HG03457 (cell line): ENCODE measurements around the gene MAPK1.
A peak's percentile ranks its signal among the peaks of the same experiment; 100 is the strongest.
"Not testable (repeated sequence)": the region's sequence is repeated elsewhere in the genome, so short reads cannot be mapped to it uniquely, and the experiment has no call there.

Source experiments
- ATAC-seq: cut with Tn5 transposase; IDR thresholded peaks from one replicate; pipeline ENCODE4 v1.9.1; 2021; ENCODE audit warnings: moderate number of reproducible peaks; ENCODE audit not compliant: unreplicated experiment

Gene MAPK1

DNA sequence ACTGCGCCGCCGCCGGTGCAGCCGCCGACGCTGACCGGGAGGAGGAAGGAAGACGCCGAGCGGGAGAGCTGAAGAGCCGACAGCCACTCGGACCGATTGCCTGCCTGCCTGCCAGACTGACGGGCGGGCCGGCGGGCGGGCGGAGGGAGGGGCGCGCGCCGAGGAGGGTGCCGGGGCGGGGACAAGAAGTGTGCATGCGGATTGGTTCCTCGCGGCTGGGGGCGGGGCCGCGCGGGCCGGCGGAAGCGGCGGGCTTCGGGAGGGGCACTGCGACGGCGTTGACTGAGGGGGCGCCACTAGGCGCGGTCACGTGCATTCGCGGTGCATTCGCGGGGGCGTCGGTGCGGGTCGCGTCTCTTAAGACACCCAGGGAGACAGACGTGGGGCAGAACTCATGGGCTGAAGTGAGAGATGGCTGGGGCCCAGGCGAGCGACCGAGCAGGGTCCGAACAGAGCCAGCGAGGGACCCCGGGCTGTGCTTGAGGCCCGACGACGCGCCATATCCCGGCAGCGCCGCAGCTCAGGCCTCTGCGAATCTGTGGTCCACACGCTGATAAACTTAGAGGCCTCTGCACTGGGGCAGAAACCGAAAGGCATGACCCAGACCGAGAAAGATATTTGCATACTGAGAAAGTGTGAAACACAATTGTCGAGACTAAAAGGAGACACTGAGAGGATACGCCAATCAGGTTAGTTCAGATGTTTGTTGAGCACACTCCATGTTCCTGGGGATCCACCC lies at the start of gene MAPK1:
TSS of gene MAPK1 (minus strand) at position 118 of the 739 bp plus-strand sequence. CDS start 205 bp downstream, outside the sequence.
- ATAC-seq, result peak; percentile 67

DNA sequence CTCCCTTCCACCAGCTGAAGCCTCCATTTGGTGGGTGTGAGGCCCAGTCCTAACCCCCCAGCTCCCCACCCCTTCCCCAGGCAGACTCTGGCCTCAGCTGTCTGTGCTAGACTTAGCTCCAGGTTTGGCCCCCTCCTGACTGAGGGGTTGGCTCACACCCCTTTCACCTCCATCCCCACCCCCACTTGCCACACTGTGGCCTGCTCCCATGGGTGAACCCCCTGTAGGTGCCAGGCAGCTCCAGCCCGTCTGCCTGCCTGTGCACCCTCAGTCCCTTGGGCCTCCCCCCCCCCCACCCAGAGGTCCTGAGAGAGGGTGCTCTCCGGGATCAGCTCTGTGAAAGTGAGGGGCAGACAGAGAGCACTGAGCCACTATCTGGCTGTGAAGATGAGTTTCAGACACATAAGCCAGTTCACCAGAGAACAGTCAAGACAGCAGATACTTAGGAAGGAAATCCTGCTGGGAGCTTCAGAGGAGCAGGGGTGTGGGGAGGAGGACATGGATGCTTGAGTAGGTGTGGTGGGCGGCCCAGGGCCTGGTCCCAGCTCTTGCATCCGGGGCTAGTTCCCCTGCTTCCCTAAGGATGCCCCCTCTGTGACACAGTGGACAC lies 49.0 kb upstream of the MAPK1 start:
- no peak for ATAC-seq

DNA sequence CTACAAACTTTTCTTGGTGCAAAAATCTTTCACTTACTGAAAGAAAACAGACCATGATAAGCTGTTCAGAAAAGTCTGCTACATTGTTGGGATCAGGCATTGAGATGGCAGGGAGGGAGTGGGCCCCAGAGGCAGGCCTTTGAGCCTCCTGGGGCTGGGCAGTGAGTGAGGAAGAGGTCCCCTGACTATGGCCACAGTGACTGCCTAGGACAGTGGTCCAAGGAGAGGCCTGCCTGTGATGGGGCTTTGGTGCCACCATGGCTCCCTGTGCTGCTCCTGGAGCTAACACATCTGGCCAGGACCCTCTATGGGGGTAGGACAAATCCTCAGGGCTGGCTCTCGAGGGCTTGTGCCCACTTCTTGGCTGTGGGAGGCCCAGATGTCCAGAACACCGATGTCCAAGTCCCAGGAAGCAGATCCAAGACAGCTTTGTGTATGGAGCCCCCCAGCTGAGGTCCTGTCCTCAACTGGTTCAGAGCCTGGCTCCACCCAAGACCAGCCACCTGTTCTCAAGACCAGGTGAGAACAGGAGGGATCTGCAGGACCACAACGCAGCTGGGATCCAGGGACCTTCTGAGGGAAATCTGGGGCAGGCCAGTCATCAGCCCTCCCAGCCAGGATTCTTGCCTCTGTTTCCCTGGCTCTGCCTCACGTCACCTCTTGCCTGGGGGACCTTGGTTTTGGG lies 48.3 kb upstream of the MAPK1 start:
- no peak for ATAC-seq

DNA sequence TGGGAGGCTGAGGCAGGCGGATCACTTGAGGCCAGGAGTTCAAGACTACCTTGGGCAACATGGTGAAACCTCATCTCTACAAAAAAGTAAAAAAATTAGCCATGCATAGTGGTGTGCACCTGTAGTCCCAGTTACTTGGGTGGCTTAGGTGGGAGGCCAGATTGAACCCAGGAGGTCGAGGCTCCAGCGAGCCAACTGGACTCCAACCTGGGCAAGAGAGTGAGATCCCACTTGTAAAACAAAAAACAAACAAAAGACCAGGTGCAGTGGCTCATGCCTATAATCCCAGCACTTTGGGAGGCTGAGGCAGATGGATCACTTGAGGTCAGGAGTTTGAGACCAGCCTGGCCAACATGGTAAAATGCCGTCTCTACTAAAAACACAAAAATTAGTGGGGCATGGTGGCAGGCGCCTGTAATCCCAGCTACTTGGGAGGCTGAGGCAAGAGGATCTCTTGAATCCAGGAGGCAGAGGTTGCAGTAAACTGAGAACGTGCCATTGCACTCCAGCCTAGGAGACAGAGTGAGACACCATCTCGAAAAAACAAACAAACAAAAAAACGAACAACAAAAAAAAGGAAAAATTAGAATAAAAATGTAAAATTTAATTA lies 46.7 kb upstream of the MAPK1 start:
- ATAC-seq, result not testable (repeated sequence)

DNA sequence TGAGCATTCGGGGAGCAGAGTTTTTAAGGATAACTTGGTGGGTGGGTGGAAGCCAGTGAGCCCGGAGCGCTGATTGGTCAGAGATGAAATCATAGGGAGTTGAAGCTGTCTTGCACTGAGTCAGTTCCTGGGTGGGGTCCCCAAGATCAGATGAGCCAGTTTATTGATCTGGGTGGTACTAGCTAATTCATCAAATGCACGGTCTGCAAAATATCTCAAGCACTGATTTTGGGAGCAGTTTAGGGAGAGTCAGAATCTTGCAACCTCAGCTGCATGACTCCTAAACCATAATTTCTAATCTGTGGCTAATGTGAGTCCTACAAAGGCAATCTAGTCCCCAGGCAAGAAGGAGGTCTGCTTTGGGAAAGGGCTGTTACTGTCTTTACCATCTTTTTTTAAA lies 42.9 kb upstream of the MAPK1 start:
- not testable (repeated sequence) for ATAC-seq

DNA sequence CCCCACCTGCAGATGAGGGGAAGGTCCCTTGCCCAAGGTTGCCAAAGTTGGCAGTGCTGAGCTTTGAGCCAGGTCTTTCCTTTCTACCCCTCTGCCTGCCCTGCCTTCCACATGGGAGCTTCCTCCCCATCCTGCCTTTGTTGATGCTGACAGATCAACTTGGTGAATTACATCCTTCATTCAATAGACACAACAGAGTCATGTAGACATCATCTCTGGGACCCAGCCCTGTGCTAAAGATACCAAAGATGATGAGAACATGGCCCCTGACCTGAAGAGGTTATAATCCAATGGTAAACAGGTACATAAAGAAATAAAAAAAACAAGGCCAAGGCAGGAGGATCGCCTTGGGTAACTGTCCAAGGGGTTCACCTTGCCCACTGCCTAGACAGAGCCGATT lies 42.4 kb upstream of the MAPK1 start:
- no peak for ATAC-seq

DNA sequence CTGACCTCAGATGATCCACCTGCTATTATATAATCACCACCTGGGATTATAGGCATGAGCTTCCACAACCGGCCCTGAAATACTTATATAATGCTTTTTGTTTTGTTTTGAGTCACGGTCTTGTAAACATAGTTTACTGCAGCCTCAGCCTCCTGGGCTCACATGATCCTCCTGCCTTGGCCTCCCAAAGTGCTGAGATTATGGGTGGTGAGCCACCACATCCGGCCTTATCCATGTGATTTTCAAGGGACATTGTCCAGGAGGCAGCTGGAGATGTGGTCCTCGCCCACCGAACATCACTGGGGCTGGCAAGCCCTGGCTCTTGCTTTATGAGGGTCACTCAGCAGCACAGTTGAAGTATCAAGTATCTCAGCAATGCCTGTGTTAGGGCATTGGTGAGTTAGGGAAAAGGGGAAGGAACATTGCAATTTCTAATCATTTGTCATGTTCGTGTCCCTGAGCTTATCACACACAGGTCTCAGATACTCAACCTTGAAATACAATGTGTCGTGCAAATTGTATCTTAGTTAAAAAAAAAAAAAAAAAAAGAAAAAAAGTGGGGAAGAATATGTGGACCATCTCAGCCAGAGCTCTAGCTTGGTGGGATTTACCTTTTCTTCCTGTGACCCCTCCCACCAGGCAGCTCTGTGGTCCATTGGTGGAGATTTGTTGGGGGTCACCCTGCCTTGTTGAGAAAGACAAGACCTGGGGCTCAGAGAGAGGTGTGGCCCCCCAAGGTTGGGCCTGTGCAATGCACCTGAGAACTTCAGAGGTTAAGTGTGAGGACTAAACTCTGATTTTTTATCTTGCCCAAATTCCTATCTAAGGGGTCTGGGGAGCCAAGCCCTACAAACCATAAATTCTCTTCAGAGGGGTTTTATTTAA lies 40.4 kb upstream of the MAPK1 start:
- ATAC-seq, result no peak

DNA sequence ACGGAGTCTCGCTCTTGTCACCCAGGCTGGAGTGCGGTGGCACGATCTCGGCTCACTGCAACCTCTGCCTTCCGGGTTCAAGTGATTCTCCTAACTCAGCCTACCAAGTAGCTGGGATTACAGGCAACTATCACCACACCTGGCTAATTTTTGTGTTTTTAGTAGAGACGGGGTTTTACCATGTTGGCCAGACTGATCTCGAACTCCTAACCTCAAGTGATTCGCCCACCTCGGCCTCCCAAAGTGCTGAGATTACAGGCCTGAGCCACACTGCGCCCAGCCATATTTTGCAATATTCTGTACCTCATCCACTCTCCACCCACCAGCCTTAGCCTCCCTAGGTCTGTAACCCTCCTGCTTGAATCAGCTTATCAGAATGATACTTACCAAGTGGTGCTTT lies 37.8 kb upstream of the MAPK1 start:
- not testable (repeated sequence) for ATAC-seq

DNA sequence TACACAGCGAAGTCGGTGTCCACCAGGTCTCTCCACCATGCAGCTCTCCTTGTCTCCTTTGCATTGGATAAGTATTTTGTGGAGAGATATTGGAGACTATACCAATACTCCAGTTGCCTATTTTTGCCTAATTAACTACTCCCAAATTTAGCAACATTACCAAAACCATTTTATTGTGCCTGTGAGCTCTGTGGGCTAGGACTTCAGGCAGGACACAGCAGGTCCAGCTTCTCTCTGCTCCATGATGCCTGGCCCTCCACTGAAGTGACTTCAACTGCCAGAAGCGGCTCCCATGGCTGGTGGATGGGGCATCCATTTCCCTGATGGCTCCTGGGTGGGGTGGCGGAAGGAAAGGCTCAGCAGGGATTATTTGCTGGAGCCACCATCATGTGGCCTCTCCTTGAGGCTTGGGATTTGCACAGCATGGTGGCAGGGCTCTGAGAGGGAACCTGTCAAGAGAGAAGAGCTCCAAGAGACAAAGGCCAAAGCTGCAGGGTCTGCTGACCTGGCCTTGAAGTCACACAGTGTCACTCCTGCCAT lies 36.9 kb upstream of the MAPK1 start:
- no peak for ATAC-seq

DNA sequence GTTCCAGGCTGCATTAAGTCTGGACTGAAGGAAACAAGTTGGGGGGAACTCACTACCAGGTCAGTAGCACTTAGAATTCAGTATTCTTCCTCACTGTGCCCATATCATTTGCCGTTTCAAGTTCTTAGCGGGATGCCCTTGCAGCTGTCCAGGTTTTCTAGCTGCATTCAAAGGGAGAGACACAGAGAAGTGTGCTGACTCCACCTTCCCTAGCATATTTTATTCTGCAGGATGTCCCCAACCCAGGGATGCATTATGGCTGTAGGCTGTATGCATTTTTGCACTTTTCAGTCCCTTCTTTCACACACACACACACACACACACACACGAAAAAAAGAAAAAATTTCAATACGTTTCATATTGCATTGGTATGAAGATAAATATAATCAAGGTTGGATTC lies 35.8 kb upstream of the MAPK1 start:
- no peak for ATAC-seq

DNA sequence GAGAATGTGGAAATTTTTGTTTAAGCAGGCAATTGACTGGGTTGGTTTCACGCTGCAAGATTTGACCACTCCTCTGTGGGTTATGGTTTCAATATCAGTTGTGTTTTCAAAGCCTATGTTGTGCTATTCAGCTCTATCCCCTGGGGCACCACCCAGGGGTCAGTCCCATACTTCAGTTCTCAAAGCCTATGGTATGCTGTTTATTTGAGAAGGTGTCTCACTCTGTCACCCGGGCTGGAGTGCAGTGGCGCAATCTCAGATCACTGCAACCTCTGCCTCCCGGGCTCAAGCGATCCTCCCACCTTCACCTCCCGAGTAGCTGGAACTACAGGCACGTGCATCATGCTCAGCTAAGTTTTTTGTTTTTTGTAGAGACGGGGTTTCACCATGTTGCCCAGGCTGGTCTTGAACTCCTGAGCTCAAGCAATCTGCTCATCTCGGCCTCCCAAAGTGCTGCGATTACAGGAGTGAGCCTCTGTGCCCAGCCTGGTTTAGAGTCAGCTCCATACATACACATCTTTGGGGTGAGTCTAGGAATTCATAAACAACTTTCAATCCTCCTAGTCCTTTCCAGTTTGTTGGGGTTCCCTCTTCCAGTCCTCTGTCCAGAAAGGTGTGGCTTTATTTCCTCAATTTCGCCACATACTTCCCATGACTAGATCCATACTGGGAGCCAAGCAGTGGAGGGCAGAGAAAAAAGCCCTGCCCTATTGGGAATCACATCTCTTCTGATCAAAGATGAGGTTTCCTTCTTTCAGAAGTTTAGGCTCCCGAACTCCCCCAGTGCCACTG lies 35.0 kb upstream of the MAPK1 start:
- ATAC-seq, result no peak

DNA sequence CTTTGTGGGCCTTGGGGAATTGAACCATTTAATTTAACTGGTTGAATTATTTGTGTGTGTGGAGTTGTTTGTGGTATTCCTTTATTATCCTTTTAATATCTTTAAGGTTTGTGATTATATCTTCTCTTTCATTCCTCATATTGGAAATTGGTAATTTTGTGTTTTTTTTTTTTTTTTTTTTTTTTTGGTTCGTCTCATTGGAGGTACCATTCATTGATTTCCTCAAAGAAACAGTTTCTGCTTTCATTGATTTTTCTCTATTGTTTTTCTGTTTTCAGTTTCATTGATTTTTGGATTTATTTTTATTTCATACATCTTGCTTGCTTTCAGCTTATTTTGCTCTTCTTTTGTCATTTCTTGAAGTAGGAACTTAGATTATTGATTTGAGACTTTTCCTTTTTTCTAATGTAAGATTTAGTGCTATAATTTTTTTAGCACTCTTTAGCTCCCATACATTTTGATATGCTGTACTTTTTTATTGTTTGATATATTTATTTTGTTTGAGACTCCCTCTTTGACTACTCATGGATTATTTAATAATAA lies 31.0 kb upstream of the MAPK1 start:
- no peak for ATAC-seq

DNA sequence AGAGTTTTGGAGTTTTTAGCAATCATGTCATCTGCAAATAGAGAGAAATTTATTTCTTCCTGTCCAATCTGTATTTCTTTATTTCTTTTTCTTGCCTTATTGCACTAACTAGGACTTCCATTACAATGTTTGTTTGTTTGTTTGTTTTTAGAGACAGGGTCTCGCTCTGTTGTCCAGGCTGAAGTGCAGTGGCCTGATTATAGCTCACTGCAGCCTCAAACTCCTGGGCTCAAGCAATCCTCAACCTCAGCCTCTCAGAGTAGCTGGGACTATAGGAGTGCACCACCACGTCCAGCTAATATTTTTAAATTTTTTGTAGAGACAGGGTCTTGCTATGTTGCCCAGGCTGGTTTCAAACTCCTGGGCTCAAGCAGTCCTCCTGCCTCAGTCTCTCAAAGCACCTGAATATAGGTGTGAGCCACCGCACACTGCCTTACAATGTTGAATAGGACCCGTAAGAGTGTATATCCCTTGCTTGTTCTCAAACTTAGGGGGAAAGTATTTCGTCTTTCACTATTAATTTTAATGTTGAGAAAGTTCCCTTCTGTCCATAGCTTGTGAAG lies 29.6 kb upstream of the MAPK1 start:
- ATAC-seq, result no peak

DNA sequence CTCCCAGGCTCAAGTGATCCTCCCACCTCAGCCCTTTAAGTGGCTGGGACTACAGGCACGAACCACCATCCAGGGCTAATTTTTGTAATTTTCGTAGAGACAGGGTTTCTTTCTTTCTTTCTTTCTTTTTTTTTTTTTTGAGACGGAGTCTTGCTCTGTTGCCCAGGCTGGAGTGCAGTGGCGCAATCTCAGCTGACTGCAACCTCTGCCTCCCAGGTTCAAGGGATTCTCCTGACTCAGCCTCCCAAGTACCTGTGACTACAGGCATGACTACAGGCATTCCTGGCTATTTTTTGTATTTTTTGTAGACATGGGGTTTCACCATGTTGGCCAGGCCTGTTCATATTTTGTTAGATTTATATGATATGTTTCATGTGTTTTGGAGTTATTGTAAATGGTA lies 28.8 kb upstream of the MAPK1 start:
- ATAC-seq, result not testable (repeated sequence)

DNA sequence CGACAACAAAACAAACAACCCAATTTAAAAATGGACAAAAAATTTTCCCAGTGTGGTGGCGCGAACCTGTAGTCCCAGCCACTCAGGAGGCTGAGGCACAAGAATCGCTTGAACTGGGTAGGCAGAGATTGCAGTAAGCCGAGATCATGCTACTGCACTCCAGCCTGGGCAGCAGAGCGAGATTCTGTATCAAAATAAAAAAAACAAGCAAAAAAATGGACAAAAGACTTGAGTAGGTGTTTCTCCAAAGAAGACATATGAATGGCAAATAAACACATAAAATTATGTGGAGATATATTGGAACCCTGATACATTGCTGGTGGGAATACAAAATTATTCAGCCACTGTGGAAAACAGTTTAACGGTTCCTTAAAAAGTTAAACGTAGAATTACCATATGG lies 27.4 kb upstream of the MAPK1 start:
- no peak for ATAC-seq

DNA sequence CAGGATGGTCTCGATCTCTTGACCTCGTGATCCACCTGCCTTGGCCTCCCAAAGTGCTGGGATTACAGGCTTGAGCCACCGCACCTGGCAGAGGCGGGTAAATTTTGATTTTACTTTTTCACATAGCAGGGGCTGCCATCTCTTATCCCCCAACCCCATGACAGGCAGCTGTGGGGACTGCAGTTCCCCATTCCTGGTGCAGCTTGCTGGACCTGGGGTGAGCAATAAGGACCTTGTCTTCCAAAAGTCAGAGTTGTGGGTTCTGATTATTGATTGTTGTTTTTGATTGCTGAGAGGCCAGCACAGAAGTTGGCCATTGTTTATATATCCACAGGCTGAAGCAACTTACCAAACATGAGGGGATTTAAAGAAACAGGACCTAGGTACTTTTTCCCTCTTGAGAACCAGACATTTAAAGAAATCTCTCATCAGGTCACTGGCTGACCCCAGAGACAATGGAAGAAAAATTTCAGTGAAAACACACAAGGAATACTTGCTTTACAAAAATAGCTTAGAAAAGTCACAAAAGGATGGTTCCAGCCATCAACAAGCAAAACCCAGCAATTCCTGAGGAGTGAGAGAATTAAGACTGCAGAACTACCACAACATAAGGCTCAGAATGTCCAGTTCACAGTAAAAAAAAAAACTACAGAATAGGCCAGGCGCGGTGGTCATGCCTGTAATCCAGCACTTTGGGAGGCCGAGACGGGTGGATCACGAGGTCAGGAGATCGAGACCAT lies 22.0 kb upstream of the MAPK1 start:
- ATAC-seq, result no peak

DNA sequence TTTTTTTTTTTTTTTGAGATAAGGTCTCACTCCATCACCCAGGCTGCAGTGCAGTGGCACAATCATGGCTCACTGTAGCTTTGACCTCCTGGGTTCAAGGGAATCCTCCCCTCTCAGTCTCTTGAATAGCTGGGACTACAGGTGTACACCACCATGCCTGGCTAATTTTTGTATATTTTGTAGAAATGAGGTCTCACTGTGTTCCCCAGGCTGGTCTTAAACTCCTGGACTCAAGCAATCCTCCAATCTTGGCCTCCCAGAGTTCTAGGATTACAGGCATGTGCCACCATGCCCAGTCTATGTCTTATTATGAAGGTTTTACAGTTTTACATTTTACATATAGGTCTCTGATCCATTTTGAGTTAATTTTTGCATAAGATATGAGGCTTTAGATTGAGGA lies 20.4 kb upstream of the MAPK1 start:
- ATAC-seq, result no peak

DNA sequence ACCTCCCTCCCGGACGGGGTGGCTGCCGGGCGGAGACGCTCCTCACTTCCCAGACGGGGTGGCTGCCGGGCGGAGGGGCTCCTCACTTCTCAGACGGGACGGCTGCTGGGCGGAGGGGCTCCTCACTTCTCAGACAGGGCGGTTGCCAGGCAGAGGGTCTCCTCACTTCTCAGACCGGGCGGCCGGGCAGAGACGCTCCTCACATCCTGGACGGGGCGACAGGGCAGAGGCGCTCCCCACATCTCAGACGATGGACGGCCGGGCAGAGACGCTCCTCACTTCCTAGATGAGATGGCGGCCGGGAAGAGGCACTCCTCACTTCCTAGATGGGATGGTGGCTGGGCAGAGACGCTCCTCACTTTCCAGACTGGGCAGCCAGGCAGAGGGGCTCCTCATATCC lies 16.5 kb upstream of the MAPK1 start:
- not testable (repeated sequence) for ATAC-seq
